Measurements from ENCODE around the gene SUPT6H.

Gene SUPT6H

GRCh38 chr17:28737770-28738679 is 76.0 kb downstream of the SUPT6H start:
- DNase-seq (ENCODE audit: low read depth), result no peak

- peak; percentile 56 for DNase-seq (ENCODE audit: low read depth)
Observed at GRCh38 chr17:28738680-28739384, 76.8 kb downstream of the SUPT6H start.

GRCh38 chr17:28740406-28741357 is 78.7 kb downstream of the SUPT6H start:
- no peak for DNase-seq (ENCODE audit: low read depth)

- DNase-seq (ENCODE audit: low read depth), result no peak
Observed at GRCh38 chr17:28741358-28742349, 79.6 kb downstream of the SUPT6H start.

GRCh38 chr17:28743243-28744103 is 81.5 kb downstream of the SUPT6H start, which contains the start of gene TRAF4:
TRAF4 (plus strand) TSS chr17:28744011; CDS start chr17:28744113, 102 bp downstream.
- peak; percentile 59 for DNase-seq (ENCODE audit: low read depth)

GRCh38 chr17:28744104-28744971 is 82.3 kb downstream of the SUPT6H start:
- no peak for DNase-seq (ENCODE audit: low read depth)

- DNase-seq (ENCODE audit: low read depth), result no peak
Observed at GRCh38 chr17:28744972-28745785, 83.2 kb downstream of the SUPT6H start.

GRCh38 chr17:28745786-28746411 is 83.9 kb downstream of the SUPT6H start:
- DNase-seq (ENCODE audit: low read depth), result no peak

- no peak for DNase-seq (ENCODE audit: low read depth)
Observed at GRCh38 chr17:28746611-28747050, 84.6 kb downstream of the SUPT6H start.

GRCh38 chr17:28747051-28747691 is 85.2 kb downstream of the SUPT6H start:
- DNase-seq (ENCODE audit: low read depth), result no peak

- DNase-seq (ENCODE audit: low read depth), result no peak
Observed at GRCh38 chr17:28747801-28748750, 86.1 kb downstream of the SUPT6H start.

- no peak for DNase-seq (ENCODE audit: low read depth)
Observed at GRCh38 chr17:28748852-28749515, 87.0 kb downstream of the SUPT6H start.

- no peak for DNase-seq (ENCODE audit: low read depth)
Observed at GRCh38 chr17:28749516-28750177, 87.6 kb downstream of the SUPT6H start.

Data from activated gamma-delta T cell treated with anti-CD3 and anti-CD28 coated beads, Interleukin-2, amount 50 U/mL, for 16 hours (primary cell).